ENCODE results near the gene TBC1D24. TPM values are rescaled to one million over a fixed set of nuclear protein-coding genes. Genes with fewer than 3 reads are reported as not detected.

TBC1D24 gene
- total RNA-seq, 2 experiments from 2014 or later = 11.4 to 13.7 TPM

- H3K36me3 Mint-ChIP-seq (ENCODE audit: low read depth) = no peaks in the 10 kb centered on the region
- no peaks in the 10 kb centered on the region for H3K9me3 Mint-ChIP-seq
- H3K27ac Mint-ChIP-seq = no peak overlapping the region
- H3K4me3 Mint-ChIP-seq = no peak overlapping the region
- CTCF ChIA-PET = no interaction called here
- POLR2A ChIA-PET = interaction anchor here (0.8 to 4.2 kb wide), 2 partner anchors 8 to 216 kb away, joined by 3 to 27 read pairs; partner anchors contain the start of gene TEDC2
- H3K27me3 Mint-ChIP-seq = peaks cover 31% of the 10 kb centered on the region
- DNase-seq = no peak
- peaks cover 4% of the 10 kb centered on the region for H3K4me1 Mint-ChIP-seq
These were observed 8.0 kb upstream of the TBC1D24 start for GRCh38 chr16:2466667-2467527.

GRCh38 chr16:2467528-2468232, 7.2 kb upstream of the TBC1D24 start:
- CTCF ChIA-PET = no interaction called here
- H3K27me3 Mint-ChIP-seq = peaks cover 36% of the 10 kb centered on the region
- POLR2A ChIA-PET = interaction anchor here (0.8 to 4.2 kb wide), 3 partner anchors 8 to 217 kb away, joined by 3 to 27 read pairs (median 3); partner anchors contain the start of gene TEDC2
- no peak overlapping the region for H3K4me3 Mint-ChIP-seq
- H3K9me3 Mint-ChIP-seq = no peaks in the 10 kb centered on the region
- no peak overlapping the region for H3K27ac Mint-ChIP-seq
- peaks cover 4% of the 10 kb centered on the region for H3K4me1 Mint-ChIP-seq
- DNase-seq = no peak
- no peaks in the 10 kb centered on the region for H3K36me3 Mint-ChIP-seq (ENCODE audit: low read depth)

- Mint-ChIP-seq H3K4me1 (peaks cover 10% of the 10 kb centered on the region), H3K27me3 (peaks cover 42% of the 10 kb centered on the region), H3K27ac (no peak overlapping the region), H3K9me3 (no peaks in the 10 kb centered on the region), H3K36me3 (ENCODE audit: low read depth) (no peaks in the 10 kb centered on the region), H3K4me3 (no peak overlapping the region)
- CTCF ChIA-PET = no interaction called here
- POLR2A ChIA-PET = interaction anchor here (1.0 to 4.2 kb wide), 2 partner anchors 9 to 12 kb away, joined by 3 to 27 read pairs; partner anchors contain the start of gene TEDC2
- no peak for DNase-seq
These were observed 6.6 kb upstream of the TBC1D24 start for GRCh38 chr16:2468233-2468724.

- CTCF ChIA-PET = no interaction called here
- H3K4me3 Mint-ChIP-seq = no peak overlapping the region
These were observed 6.1 kb upstream of the TBC1D24 start for GRCh38 chr16:2468725-2469398.

GRCh38 chr16:2469399-2470233, 5.3 kb upstream of the TBC1D24 start:
- Mint-ChIP-seq H3K27me3 (peaks cover 44% of the 10 kb centered on the region), H3K4me3 (no peak overlapping the region), H3K9me3 (no peaks in the 10 kb centered on the region), H3K27ac (no peak overlapping the region), H3K36me3 (ENCODE audit: low read depth) (no peaks in the 10 kb centered on the region), H3K4me1 (peaks cover 12% of the 10 kb centered on the region)
- no peak for DNase-seq
- ChIA-PET CTCF (interaction anchor here (1.1 kb wide), 1 partner anchor 9 kb away, joined by 3 read pairs; the partner anchor contains the start of gene TEDC2), POLR2A (interaction anchor here (1.0 to 4.2 kb wide), 3 partner anchors 7 to 40 kb away, joined by 3 to 27 read pairs (median 4); partner anchors contain the start of genes CCNF and TEDC2)

More at GRCh38 chr16:2468725-2469398, 6.1 kb upstream of the TBC1D24 start:
- Mint-ChIP-seq H3K27me3 (peaks cover 44% of the 10 kb centered on the region), H3K9me3 (no peaks in the 10 kb centered on the region), H3K27ac (no peak overlapping the region), H3K4me1 (peaks cover 12% of the 10 kb centered on the region), H3K36me3 (ENCODE audit: low read depth) (no peaks in the 10 kb centered on the region)
- POLR2A ChIA-PET = interaction anchor here (1.0 to 4.2 kb wide), 2 partner anchors 10 to 12 kb away, joined by 3 to 27 read pairs; partner anchors contain the start of gene TEDC2
- DNase-seq = no peak

GRCh38 chr16:2470234-2470601, 4.7 kb upstream of the TBC1D24 start:
- H3K27ac Mint-ChIP-seq = no peak overlapping the region
- H3K4me3 Mint-ChIP-seq = no peak overlapping the region
- peaks cover 44% of the 10 kb centered on the region for H3K27me3 Mint-ChIP-seq
- CTCF ChIA-PET = interaction anchor here (1.1 kb wide), 1 partner anchor 10 kb away, joined by 3 read pairs; the partner anchor contains the start of gene TEDC2
- POLR2A ChIA-PET = interaction anchor here (1.0 to 4.2 kb wide), 3 partner anchors 8 to 41 kb away, joined by 3 to 27 read pairs (median 4); partner anchors contain the start of genes CCNF and TEDC2
- H3K36me3 Mint-ChIP-seq (ENCODE audit: low read depth) = no peaks in the 10 kb centered on the region
- peaks cover 12% of the 10 kb centered on the region for H3K4me1 Mint-ChIP-seq
- no peaks in the 10 kb centered on the region for H3K9me3 Mint-ChIP-seq
- DNase-seq = no peak

GRCh38 chr16:2470603-2471015, 4.3 kb upstream of the TBC1D24 start:
- Mint-ChIP-seq H3K36me3 (ENCODE audit: low read depth) (no peaks in the 10 kb centered on the region), H3K27ac (no peak overlapping the region)
- POLR2A ChIA-PET = interaction anchor here (1.1 to 4.2 kb wide), 2 partner anchors 8 to 11 kb away, joined by 4 to 27 read pairs; partner anchors contain the start of gene TEDC2

GRCh38 chr16:2471016-2471652, 3.8 kb upstream of the TBC1D24 start, which contains the start of gene NTN3:
Gene NTN3 (plus strand): TSS chr16:2471297. CDS start chr16:2471702, 405 bp downstream.
- POLR2A ChIA-PET = interaction anchor here (1.1 to 4.2 kb wide), 2 partner anchors 9 to 12 kb away, joined by 4 to 27 read pairs; partner anchors contain the start of gene TEDC2
- no peak for DNase-seq
- H3K36me3 Mint-ChIP-seq (ENCODE audit: low read depth) = no peaks in the 10 kb centered on the region
- no peak within 1 kb of the TSS for H3K27ac Mint-ChIP-seq
- peaks cover 15% of the 10 kb centered on the region for H3K4me1 Mint-ChIP-seq
- no peaks in the 10 kb centered on the region for H3K9me3 Mint-ChIP-seq
- H3K4me3 Mint-ChIP-seq = no peak within 1 kb of the TSS
- CTCF ChIA-PET = no interaction called here
- H3K27me3 Mint-ChIP-seq = peaks cover 44% of the 10 kb centered on the region

More at GRCh38 chr16:2470603-2471015, 4.3 kb upstream of the TBC1D24 start:
- peaks cover 44% of the 10 kb centered on the region for H3K27me3 Mint-ChIP-seq
- H3K9me3 Mint-ChIP-seq = no peaks in the 10 kb centered on the region
- H3K4me3 Mint-ChIP-seq = no peak overlapping the region
- H3K4me1 Mint-ChIP-seq = peaks cover 12% of the 10 kb centered on the region
- CTCF ChIA-PET = interaction anchor here (1.1 kb wide), 1 partner anchor 10 kb away, joined by 3 read pairs; the partner anchor contains the start of gene TEDC2
- no peak for DNase-seq

GRCh38 chr16:2471653-2472487, 3.1 kb upstream of the TBC1D24 start:
- no peak overlapping the region for H3K27ac Mint-ChIP-seq
- ChIA-PET POLR2A (interaction anchor here (1.3 kb wide), 1 partner anchor 64 kb away, joined by 3 read pairs; no protein-coding TSS in a partner anchor), CTCF (no interaction called here)
- H3K4me1 Mint-ChIP-seq = peaks cover 23% of the 10 kb centered on the region
- peaks cover 44% of the 10 kb centered on the region for H3K27me3 Mint-ChIP-seq
- DNase-seq = no peak
- no peaks in the 10 kb centered on the region for H3K9me3 Mint-ChIP-seq
- H3K4me3 Mint-ChIP-seq = no peak overlapping the region
- H3K36me3 Mint-ChIP-seq (ENCODE audit: low read depth) = no peaks in the 10 kb centered on the region

- Mint-ChIP-seq H3K36me3 (ENCODE audit: low read depth) (no peaks in the 10 kb centered on the region), H3K4me1 (peaks cover 24% of the 10 kb centered on the region), H3K4me3 (no peak overlapping the region), H3K27me3 (peaks cover 40% of the 10 kb centered on the region), H3K27ac (no peak overlapping the region), H3K9me3 (no peaks in the 10 kb centered on the region)
- POLR2A ChIA-PET = interaction anchor here (1.3 kb wide), 1 partner anchor 64 kb away, joined by 3 read pairs; no protein-coding TSS in a partner anchor
- DNase-seq = no peak
- CTCF ChIA-PET = no interaction called here
These were observed 2.5 kb upstream of the TBC1D24 start for GRCh38 chr16:2472488-2472864.
